NOMO-1 (cell line): Measurements from ENCODE around the gene FERD3L.
"Not testable (repeated sequence)": the region's sequence is repeated elsewhere in the genome, so short reads cannot be mapped to it uniquely, and the experiment has no call there.

Source experiments
- DNase-seq, 2 experiments: peaks; one replicate each; lab custom pipeline; 2025; ENCODE audit not compliant: unreplicated experiment in 2 of 2; lab: John Stamatoyannopoulos, UW

FERD3L gene

GRCh38 chr7:19144661-19145433, at the start of gene FERD3L:
TSS of gene FERD3L (minus strand) at chr7:19145421. CDS start at chr7:19145362, 59 bp downstream.
- no peak for DNase-seq

GRCh38 chr7:19194417-19194816, 49.2 kb upstream of the FERD3L start:
- DNase-seq, result not testable (repeated sequence)

DNA sequence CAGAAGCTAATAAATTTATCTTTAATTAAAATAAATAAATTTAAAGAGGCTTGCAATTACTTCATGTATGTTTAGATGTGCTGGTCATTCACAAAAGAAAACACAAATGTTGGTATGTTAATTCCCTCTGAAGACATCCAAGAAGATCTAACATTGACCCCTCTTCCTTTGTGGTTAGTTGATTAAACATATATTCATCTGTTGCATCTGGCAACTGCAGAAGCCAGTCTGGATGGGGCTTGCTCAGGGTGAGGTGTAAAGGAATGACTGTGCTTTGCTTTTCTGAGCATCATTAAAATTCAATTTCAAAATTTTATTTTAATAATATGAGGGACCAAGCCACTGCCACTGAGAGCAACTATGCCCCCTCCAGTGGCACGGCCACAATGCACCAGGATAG, 36.4 kb upstream of the FERD3L start:
- DNase-seq, result no peak

DNA sequence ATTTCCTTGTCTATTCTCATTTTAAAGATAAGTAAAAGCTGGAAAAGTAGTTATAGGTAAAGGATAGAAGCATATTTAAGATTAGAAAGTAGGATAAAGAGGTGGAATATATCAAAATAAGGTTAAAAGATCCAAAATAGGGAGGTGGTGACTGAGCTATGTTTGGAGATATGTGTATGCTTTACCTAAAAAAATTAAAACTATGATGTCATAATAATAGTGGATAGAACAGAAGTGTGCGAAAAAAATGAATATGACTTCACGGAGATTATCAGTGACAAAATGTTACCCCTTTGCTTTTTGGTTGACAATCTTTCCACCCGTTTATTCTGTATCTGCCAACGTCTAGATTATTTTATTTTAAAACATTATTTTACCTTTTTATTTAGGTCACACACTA, 33.4 kb upstream of the FERD3L start:
- no peak for DNase-seq

DNA sequence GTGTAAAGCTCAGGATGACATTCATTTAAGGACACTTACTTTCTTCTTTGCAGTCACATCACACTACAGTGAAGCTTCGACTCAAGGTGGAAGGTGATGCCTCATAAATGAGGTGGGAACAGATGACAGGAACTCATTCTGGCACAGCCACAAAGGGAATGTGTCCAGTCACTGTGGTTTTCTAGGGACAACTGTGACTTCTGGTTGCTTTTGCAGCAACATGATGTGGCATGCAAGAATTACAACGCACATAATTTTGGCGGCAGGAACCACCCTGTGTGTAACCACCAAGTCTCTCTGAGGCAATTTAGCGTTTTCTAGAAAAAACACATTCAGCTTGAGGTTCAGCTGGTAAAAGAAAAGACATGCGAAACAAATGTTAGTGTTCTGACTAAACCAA, 32.0 kb upstream of the FERD3L start:
- DNase-seq, result peak in 1 of 2 experiments; percentile 36

GRCh38 chr7:19175241-19175640, 30.0 kb upstream of the FERD3L start:
- DNase-seq, result no peak

- DNase-seq, result no peak
Observed at GRCh38 chr7:19161671-19162070, 16.4 kb upstream of the FERD3L start.

GRCh38 chr7:19146699-19147098, 1.5 kb upstream of the FERD3L start:
- DNase-seq, result no peak

DNA sequence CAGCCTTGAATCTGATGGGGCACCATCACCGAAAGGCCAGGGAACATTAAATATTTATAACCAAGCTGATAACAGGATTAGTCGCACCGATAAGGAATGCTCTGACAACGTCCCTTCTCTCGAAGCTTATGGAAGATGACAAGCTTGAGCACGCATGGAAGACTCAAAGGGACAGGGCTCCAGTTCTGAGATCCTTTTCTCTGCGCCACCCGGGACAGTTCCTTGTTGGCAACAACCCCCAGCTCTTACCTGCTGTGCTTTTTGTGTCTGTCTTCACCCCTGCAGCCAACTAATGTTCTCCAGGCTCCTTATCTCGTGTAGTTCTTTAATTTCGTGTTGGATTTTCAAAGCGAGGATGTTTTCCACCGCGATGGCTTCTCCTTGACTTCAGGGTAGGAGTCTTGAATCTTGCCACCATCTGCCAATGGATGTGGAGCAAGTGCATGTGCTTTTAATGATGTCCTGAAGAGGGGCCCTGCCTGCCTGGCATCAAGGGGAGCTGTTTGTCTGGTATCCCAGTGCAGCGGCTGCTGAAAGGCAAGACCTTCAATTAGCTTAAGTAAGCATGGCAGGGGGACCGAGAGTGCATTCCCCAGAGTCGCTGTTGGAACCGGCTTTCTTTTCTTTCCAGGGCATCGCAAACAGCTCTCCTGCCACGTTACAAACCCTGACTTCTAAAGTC, 354 bp upstream of the FERD3L start:
- no peak for DNase-seq

- no peak for DNase-seq
Observed at GRCh38 chr7:19143881-19144574, 1.2 kb downstream of the FERD3L start.

- no peak for DNase-seq
Observed at GRCh38 chr7:19139706-19140327, 5.4 kb downstream of the FERD3L start.

DNA sequence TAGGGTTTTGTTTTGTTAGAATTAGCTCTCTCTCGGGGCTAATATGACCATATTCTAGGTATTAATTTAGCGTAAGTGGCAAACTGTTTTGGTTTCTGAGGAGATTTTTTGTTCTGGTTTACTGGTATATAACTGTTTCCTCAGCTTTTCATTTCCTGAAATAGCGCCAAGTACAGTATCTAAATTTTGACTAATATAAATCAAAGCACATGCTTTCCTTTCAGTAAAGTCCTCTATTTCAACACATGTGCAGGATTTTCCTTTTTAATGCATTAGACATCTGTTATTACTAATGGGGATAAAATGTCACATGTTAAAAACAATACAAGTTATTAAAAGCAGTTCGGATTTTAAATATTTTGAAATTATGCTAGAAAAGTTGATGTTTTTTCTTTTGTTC, 11.3 kb downstream of the FERD3L start:
- no peak for DNase-seq

GRCh38 chr7:19133390-19133789, 11.8 kb downstream of the FERD3L start:
- no peak for DNase-seq

DNA sequence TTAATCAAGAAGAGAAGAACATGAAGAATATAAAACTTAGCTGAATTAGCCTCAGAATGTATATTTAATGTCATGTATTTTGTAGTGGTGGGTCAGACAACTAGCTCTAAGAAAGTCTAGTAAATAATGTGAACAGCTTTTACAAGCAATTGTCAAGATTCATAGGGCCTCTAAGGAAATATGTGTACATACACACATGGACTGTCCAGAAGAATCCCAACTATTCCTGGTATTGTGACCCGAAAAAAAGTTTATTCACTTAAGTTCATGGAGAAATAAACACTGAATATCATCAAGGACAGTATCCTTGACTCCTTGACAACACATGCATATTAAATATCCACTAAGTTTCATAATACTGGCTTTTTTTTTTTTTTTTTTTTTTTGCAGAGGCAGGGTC, 16.4 kb downstream of the FERD3L start:
- no peak for DNase-seq

GRCh38 chr7:19121977-19122588, 23.1 kb downstream of the FERD3L start:
- DNase-seq, result peak in 1 of 2 experiments; percentile 17

GRCh38 chr7:19119870-19120486, 25.2 kb downstream of the FERD3L start:
- no peak for DNase-seq

GRCh38 chr7:19119372-19119771, 25.8 kb downstream of the FERD3L start:
- DNase-seq, result no peak

DNA sequence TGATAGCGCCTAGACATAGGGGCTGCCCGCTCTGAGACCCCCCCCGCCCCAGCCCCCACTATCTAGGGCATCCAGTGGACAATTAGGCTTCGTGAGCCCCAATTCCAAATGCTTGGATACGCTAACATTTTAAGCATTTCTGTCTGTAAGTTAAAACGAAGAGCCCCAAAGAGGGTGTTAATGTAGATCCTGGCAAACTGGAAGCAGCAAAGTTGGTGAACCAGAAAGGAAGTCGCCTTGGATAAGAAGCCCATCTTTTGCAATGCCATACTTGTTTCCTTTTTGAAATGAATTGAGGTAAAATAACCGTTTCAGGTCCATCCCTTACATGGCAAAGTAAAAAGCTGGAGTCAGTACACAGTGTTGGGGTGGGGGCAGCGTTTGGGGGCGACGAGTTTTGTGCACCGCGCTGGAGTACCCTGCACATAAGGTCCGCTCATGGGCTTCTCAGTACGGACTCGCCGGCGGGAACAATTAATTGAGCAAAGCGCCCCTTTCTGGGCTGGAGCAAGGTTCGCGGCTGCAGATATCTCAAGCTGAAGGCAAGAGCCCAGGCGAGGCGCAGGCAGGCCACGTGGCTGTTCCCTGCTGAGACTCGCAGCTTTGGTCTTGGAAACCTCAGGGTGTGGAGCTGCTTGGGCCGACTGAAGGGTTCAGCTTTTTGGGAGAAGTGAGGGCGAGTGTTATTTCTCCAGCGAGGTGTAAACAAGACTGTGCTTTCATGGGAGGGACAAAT, 26.4 kb downstream of the FERD3L start:
- no peak for DNase-seq

- DNase-seq, result no peak
Observed at GRCh38 chr7:19117870-19118608, 27.2 kb downstream of the FERD3L start.
